B cell (primary cell): ENCODE data around the gene SRBD1. TPM values are rescaled to one million over a fixed set of nuclear protein-coding genes. Genes with fewer than 3 reads are reported as not detected.

Source experiments
- ATAC-seq: fragments of 200-7000 bp; cut with Tn5 transposase; one replicate; pipeline ENCODE4 v1.10.0; 2021; ENCODE audit warnings: low read depth, mild to moderate bottlenecking, moderate number of reproducible peaks, moderate library complexity
- CTCF ChIA-PET: fragments of 350-600 bp; sonication (Branson Sonifier 250); formaldehyde crosslinking; loops from one replicate; lab custom pipeline; 2021; ENCODE audit warnings: antibody characterized with exemption, inconsistent platforms; lab: Charles Lee
- POLR2A ChIA-PET: fragments of 350-600 bp; sonication (Branson Sonifier 250); formaldehyde crosslinking; loops from one replicate; lab custom pipeline; 2021; ENCODE audit warnings: antibody characterized with exemption; lab: Charles Lee
- DNase-seq: peaks from one replicate; pipeline ENCODE4 v3.0.0; 2013
- H2AFZ ChIP-seq: 2 replicates; pipeline ENCODE4 v1.6.1; 2012; ENCODE audit warnings: mild to moderate bottlenecking, low read depth, low read length; ENCODE audit not compliant: insufficient read depth, poor library complexity, severe bottlenecking
- H3K27ac ChIP-seq, 2 donors: 1 replicate in 1 of 2; 2 replicates in 1 of 2; pipeline ENCODE4 v1.5.1; 2012 to 2013; ENCODE audit warnings: low read length in 2 of 2, mild to moderate bottlenecking in 2 of 2, moderate library complexity in 1 of 2
- H3K27me3 ChIP-seq, 4 experiments: fragments of 200-600 bp in 1 of 4; sonication (generic) in 1 of 4; replicated peaks in 1 of 4; 1 replicate in 2 of 4; 2 replicates in 2 of 4; pipeline versions ENCODE4 v1.6.1 to v1.7.0; 2013 to 2016; ENCODE audit warnings: low read length in 3 of 4, mild to moderate bottlenecking in 2 of 4, mixed read lengths in 1 of 4, moderate library complexity in 1 of 4; ENCODE audit not compliant: insufficient read depth in 4 of 4, control insufficient read depth in 3 of 4; ENCODE audit errors: control extremely low read depth in 1 of 4
- H3K36me3 ChIP-seq, 2 experiments: replicated peaks in 1 of 2; 1 replicate in 1 of 2; 2 replicates in 1 of 2; pipeline versions ENCODE4 v1.6.1 to v1.7.1; 2013; ENCODE audit warnings: low read length in 1 of 2; ENCODE audit not compliant: insufficient read depth in 2 of 2, control insufficient read depth in 1 of 2; ENCODE audit errors: control extremely low read depth in 1 of 2, extremely low read depth in 1 of 2
- H3K4me1 ChIP-seq, 2 donors: fragments of 200-600 bp in 1 of 2; sonication (generic) in 1 of 2; 1 replicate in 1 of 2; 2 replicates in 1 of 2; pipeline versions ENCODE4 v1.5.1 to v1.6.1; 2013 to 2017; ENCODE audit warnings: low read length in 2 of 2; ENCODE audit not compliant: control insufficient read depth in 2 of 2, insufficient read depth in 2 of 2
- H3K4me2 ChIP-seq: replicated peaks from 2 replicates; pipeline ENCODE3; 2012; ENCODE audit warnings: mild to moderate bottlenecking, low read depth, low read length; ENCODE audit not compliant: poor library complexity, severe bottlenecking
- H3K4me3 ChIP-seq, 5 experiments: fragments of 200-600 bp in 1 of 5; sonication (generic) in 1 of 5; 1 replicate in 3 of 5; 2 replicates in 2 of 5; pipeline versions ENCODE4 v1.5.1 to v1.7.0; 2011 to 2016; ENCODE audit warnings: low read length in 4 of 5, mild to moderate bottlenecking in 4 of 5, low read depth in 2 of 5, control low read depth in 1 of 5, moderate library complexity in 1 of 5; ENCODE audit not compliant: insufficient read depth in 1 of 5; ENCODE audit errors: control extremely low read depth in 1 of 5, extremely low read depth in 1 of 5
- H3K79me2 ChIP-seq: fragments of 200-600 bp; sonication (generic); one replicate; pipeline ENCODE4 v1.6.0; 2016; ENCODE audit warnings: low read length; ENCODE audit not compliant: control insufficient read depth, insufficient read depth
- H3K9ac ChIP-seq: fragments of 200-600 bp; sonication (generic); 2 replicates; pipeline ENCODE4 v1.6.1; 2017; ENCODE audit warnings: mild to moderate bottlenecking, low read length, moderate library complexity
- H3K9me3 ChIP-seq, 3 donors: one replicate each; pipeline versions ENCODE4 v1.6.1 to v1.7.1; 2013; ENCODE audit warnings: low read length in 2 of 3; ENCODE audit not compliant: control insufficient read depth in 2 of 3, insufficient read depth in 1 of 3; ENCODE audit errors: control extremely low read depth in 1 of 3
- H4K20me1 ChIP-seq: 2 replicates; pipeline ENCODE4 v1.6.0; 2012; ENCODE audit warnings: mild to moderate bottlenecking, low read length; ENCODE audit not compliant: insufficient read depth, control insufficient read depth, poor library complexity, severe bottlenecking
- H3K27ac Mint-ChIP-seq: one replicate; pipeline ENCODE4 v1.8.0; 2021; ENCODE audit warnings: mixed read lengths
- H3K27me3 Mint-ChIP-seq: one replicate; pipeline ENCODE4 v1.8.0; 2021; ENCODE audit warnings: mixed read lengths
- H3K4me1 Mint-ChIP-seq: one replicate; pipeline ENCODE4 v1.8.0; 2021; ENCODE audit warnings: mixed read lengths
- H3K4me3 Mint-ChIP-seq: one replicate; pipeline ENCODE4 v1.8.0; 2021; ENCODE audit warnings: mixed read lengths
- H3K9me3 Mint-ChIP-seq: one replicate; pipeline ENCODE4 v1.8.0; 2022; ENCODE audit warnings: mixed read lengths; ENCODE audit not compliant: insufficient read depth
- CTCF ChIP-seq: fragments of 200-600 bp; IDR thresholded peaks from one replicate; pipeline ENCODE4 v1.8.0; 2022; ENCODE audit warnings: antibody characterized with exemption, mild to moderate bottlenecking
- EZH2 ChIP-seq: IDR thresholded peaks from 2 replicates; pipeline ENCODE4 v1.6.1; 2012; ENCODE audit warnings: borderline replicate concordance, low read depth, mild to moderate bottlenecking, moderate library complexity, low read length; ENCODE audit not compliant: insufficient read depth, poor library complexity, severe bottlenecking
- WGBS: methylation state at CpG from one replicate; pipeline ENCODE4 v1.1.5; 2013; ENCODE audit warnings: missing lambda C conversion rate; ENCODE audit not compliant: insufficient coverage; 5-methylcytosine and 5-hydroxymethylcytosine counted together
- intact Hi-C: fragments of 100-400 bp; cut with micrococcal nuclease; formaldehyde crosslinking; loops from one replicate; pipeline ENCODE4 v1.10.0; 2022
- polyA plus RNA-seq: library from polyadenylated mRNA; depleted of rRNA; stranded (reverse); fragments of >200 nt; gene quantifications from 2 replicates; pipeline ENCODE4 v1.2.3, GENCODE V29; 2012
- total RNA-seq, 2 donors: library from RNA; stranded (reverse); fragments of 120-200 nt in 1 of 2; gene quantifications; 1 replicate in 1 of 2; 2 replicates in 1 of 2; pipeline versions ENCODE4 v1.2.3 to v1.2.4, GENCODE V29; 2013 to 2022

SRBD1 gene
- total and polyA plus RNA-seq, 2 donors (not counting 1 experiment from before 2014, with no cell fraction given) = 6.2 to 27.1 TPM

GRCh38 chr2:45570671-45571334, 40.3 kb downstream of the SRBD1 start:
- CTCF ChIA-PET = interaction anchor here (0.7 to 1.4 kb wide), 2 partner anchors 14 to 1777 kb away, joined by 4 to 5 read pairs; no protein-coding TSS in a partner anchor
- TF ChIP-seq EZH2 (no peak), CTCF (no peak)
- Histone ChIP-seq H3K9me3 (peaks cover 0 to 3% (median 0%) of the 10 kb centered on the region in 3 donors), H3K27ac (no peak overlapping the region), H4K20me1 (no peaks in the 10 kb centered on the region), H3K4me2 (no peak overlapping the region), H3K9ac (no peak overlapping the region), H2AFZ (no peak overlapping the region), H3K27me3 (no peaks in the 10 kb centered on the region), H3K4me3 (no peak overlapping the region), H3K36me3 (peaks cover 0 to 26% of the 10 kb centered on the region in 2 experiments), H3K79me2 (peaks cover 22% of the 10 kb centered on the region), H3K4me1 (peaks cover 10 to 12% of the 10 kb centered on the region in 2 donors)
- H3K27me3 Mint-ChIP-seq = no peaks in the 10 kb centered on the region
- peaks cover 10% of the 10 kb centered on the region for H3K4me1 Mint-ChIP-seq
- intact Hi-C loops = no loop called here
- POLR2A ChIA-PET = no interaction called here
- DNase-seq (no peak), ATAC-seq (no peak)
- H3K27ac Mint-ChIP-seq = no peak overlapping the region
- H3K9me3 Mint-ChIP-seq = peaks cover 3% of the 10 kb centered on the region
- no peak overlapping the region for H3K4me3 Mint-ChIP-seq
- 88% methylated on average over 2 of the region's 3 CpGs for WGBS

DNA sequence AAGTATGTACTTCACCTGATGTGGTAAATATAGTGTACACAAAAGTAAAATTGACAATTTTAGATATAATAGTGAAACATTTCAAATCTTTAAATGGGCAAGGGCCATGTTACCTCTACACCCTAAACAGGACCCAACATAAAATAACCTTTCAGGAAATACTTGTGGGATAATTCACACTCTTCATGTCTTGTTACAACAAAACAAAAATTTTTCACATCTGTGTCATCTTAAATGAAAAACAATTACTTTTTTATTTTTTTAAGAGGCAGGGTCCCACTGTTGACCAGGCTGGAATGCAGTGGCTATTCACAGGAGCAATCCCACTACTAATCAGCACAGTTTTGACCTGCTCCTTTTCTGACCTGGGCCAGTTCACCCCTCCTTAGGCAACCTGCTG, 42.1 kb downstream of the SRBD1 start:
- ATAC-seq = no peak
- CTCF ChIA-PET = no interaction called here
- H3K4me1 Mint-ChIP-seq = peaks cover 10% of the 10 kb centered on the region
- no peaks in the 10 kb centered on the region for H3K27me3 Mint-ChIP-seq
- POLR2A ChIA-PET = no interaction called here
- peaks cover 3% of the 10 kb centered on the region for H3K9me3 Mint-ChIP-seq
- no peak overlapping the region for H3K4me3 ChIP-seq
- no peak overlapping the region for H2AFZ ChIP-seq
- H3K79me2 ChIP-seq = peaks cover 34% of the 10 kb centered on the region
- intact Hi-C loops = loop anchor here (1.0 to 10.0 kb wide), 5 partner anchors 42 to 1574 kb away; partner anchors contain the start of genes CAMKMT, LRPPRC, PPM1B and PREPL
- no peak overlapping the region for H3K4me3 Mint-ChIP-seq
- no peaks in the 10 kb centered on the region for H4K20me1 ChIP-seq
- peaks cover 10 to 12% of the 10 kb centered on the region in 2 donors for H3K4me1 ChIP-seq
- no peaks in the 10 kb centered on the region for H3K27me3 ChIP-seq
- H3K9ac ChIP-seq = no peak overlapping the region
- TF ChIP-seq CTCF (no peak), EZH2 (no peak)
- peaks cover 0 to 3% (median 0%) of the 10 kb centered on the region in 3 donors for H3K9me3 ChIP-seq
- DNase-seq = no peak
- peaks cover 0 to 19% of the 10 kb centered on the region in 2 experiments for H3K36me3 ChIP-seq
- H3K27ac Mint-ChIP-seq = no peak overlapping the region
- no peak overlapping the region for H3K4me2 ChIP-seq
- peak overlapping the region in 1 of 2 donors; percentile 91 for H3K27ac ChIP-seq
